Activated CD4-positive, CD25-positive, alpha-beta regulatory T cell treated with anti-CD3 and anti-CD28 coated beads, Interleukin-2, amount 50 U/mL, for 16 hours (primary cell): Measurements from ENCODE around the gene KRTAP2-4.
"Not testable (repeated sequence)": the region's sequence is repeated elsewhere in the genome, so short reads cannot be mapped to it uniquely, and the experiment has no call there.

Experiments
- DNase-seq: peaks from one replicate; pipeline ENCODE4 v3.0.0-alpha.2; 2020; ENCODE audit warnings: low read depth, low spot score

The KRTAP2-4 gene

GRCh38 chr17:41065829-41066624 lies at the start of gene KRTAP2-4:
Gene KRTAP2-4 (minus strand): TSS chr17:41065879. CDS start chr17:41065845, 34 bp downstream.
- DNase-seq, result no peak

GRCh38 chr17:41111151-41111885 lies 45.6 kb upstream of the KRTAP2-4 start:
- DNase-seq, result no peak

GRCh38 chr17:41108728-41109386 lies 43.2 kb upstream of the KRTAP2-4 start:
- DNase-seq, result not testable (repeated sequence)

GRCh38 chr17:41107941-41108450 lies 42.3 kb upstream of the KRTAP2-4 start:
- no peak for DNase-seq

- not testable (repeated sequence) for DNase-seq
These were observed 39.7 kb upstream of the KRTAP2-4 start, which contains the start of gene KRTAP4-9 for GRCh38 chr17:41105347-41105746. Gene KRTAP4-9 (plus strand): TSS chr17:41105389. CDS start chr17:41105389, 0 bp downstream.

GRCh38 chr17:41104386-41105038 lies 38.8 kb upstream of the KRTAP2-4 start:
- DNase-seq, result not testable (repeated sequence)

- no peak for DNase-seq
These were observed 38.2 kb upstream of the KRTAP2-4 start for GRCh38 chr17:41103896-41104295.

GRCh38 chr17:41101586-41102259 lies 36.0 kb upstream of the KRTAP2-4 start, which contains the start of gene KRTAP4-16:
Gene KRTAP4-16 (minus strand): TSS chr17:41102209. CDS start chr17:41102209, 0 bp downstream.
- DNase-seq, result no peak

- not testable (repeated sequence) for DNase-seq
These were observed 34.2 kb upstream of the KRTAP2-4 start for GRCh38 chr17:41099682-41100480.

GRCh38 chr17:41098481-41098880 lies 32.8 kb upstream of the KRTAP2-4 start:
- no peak for DNase-seq

- no peak for DNase-seq
These were observed 32.4 kb upstream of the KRTAP2-4 start, which contains the start of gene KRTAP4-8 for GRCh38 chr17:41098042-41098441. Gene KRTAP4-8 (minus strand): TSS chr17:41098142. CDS start chr17:41098084, 58 bp downstream.

- no peak for DNase-seq
These were observed 30.4 kb upstream of the KRTAP2-4 start for GRCh38 chr17:41096055-41096454.

- DNase-seq, result not testable (repeated sequence)
These were observed 23.2 kb upstream of the KRTAP2-4 start for GRCh38 chr17:41088760-41089352.

- not testable (repeated sequence) for DNase-seq
These were observed 18.6 kb upstream of the KRTAP2-4 start, which contains the start of gene KRTAP4-7 for GRCh38 chr17:41084100-41084856. Gene KRTAP4-7 (plus strand): TSS chr17:41084150. CDS start chr17:41084207, 57 bp downstream.

- not testable (repeated sequence) for DNase-seq
These were observed 17.7 kb upstream of the KRTAP2-4 start for GRCh38 chr17:41083427-41083826.

- no peak for DNase-seq
These were observed 16.9 kb upstream of the KRTAP2-4 start for GRCh38 chr17:41082626-41083025.

GRCh38 chr17:41076788-41077187 lies 11.1 kb upstream of the KRTAP2-4 start:
- no peak for DNase-seq

GRCh38 chr17:41073676-41074075 lies 8.0 kb upstream of the KRTAP2-4 start:
- DNase-seq, result no peak
